Stimulated activated naive CD8-positive, alpha-beta T cell treated with anti-CD3 and anti-CD28 coated beads, Interleukin-15, Interleukin-2, amounts not matched to agents 100 U/mL and 50 U/mL, for 24 hours (primary cell): Measurements from ENCODE around the gene SPATA32.
A peak's percentile ranks its signal among the peaks of the same experiment; 100 is the strongest.

Experiments used
- ATAC-seq: fragments of 150-1000 bp; cut with Tn5 transposase; one replicate; pipeline ENCODE4 v1.10.0; 2021
- DNase-seq: peaks from one replicate; pipeline ENCODE4 v3.0.0; 2021

The SPATA32 gene

GRCh38 chr17:45293413-45294211 lies 31.7 kb upstream of the SPATA32 start:
- DNase-seq (no peak), ATAC-seq (peak; percentile 65)

GRCh38 chr17:45292696-45293412 lies 31.0 kb upstream of the SPATA32 start:
- ATAC-seq (no peak), DNase-seq (no peak)

GRCh38 chr17:45291171-45291805 lies 29.4 kb upstream of the SPATA32 start:
- DNase-seq (no peak), ATAC-seq (no peak)

- ATAC-seq, result no peak
- no peak for DNase-seq
Measured at GRCh38 chr17:45290269-45290765, 28.4 kb upstream of the SPATA32 start.

- DNase-seq, result no peak
- ATAC-seq, result no peak
Measured at GRCh38 chr17:45289301-45290268, 27.7 kb upstream of the SPATA32 start.

- ATAC-seq, result no peak
- DNase-seq, result no peak
Measured at GRCh38 chr17:45288825-45289224, 26.9 kb upstream of the SPATA32 start.

GRCh38 chr17:45287526-45288500 lies 25.9 kb upstream of the SPATA32 start:
- ATAC-seq (no peak), DNase-seq (no peak)

- DNase-seq (no peak), ATAC-seq (no peak)
Measured at GRCh38 chr17:45286286-45286685, 24.4 kb upstream of the SPATA32 start.

- DNase-seq, result peak; percentile 49
Measured at GRCh38 chr17:45284176-45285140, 22.6 kb upstream of the SPATA32 start.

GRCh38 chr17:45283711-45284110 lies 21.8 kb upstream of the SPATA32 start:
- no peak for ATAC-seq
- DNase-seq, result no peak

More at GRCh38 chr17:45284176-45285140, 22.6 kb upstream of the SPATA32 start:
- ATAC-seq, result peak; percentile 48

- ATAC-seq (peak; percentile 52), DNase-seq (no peak)
Measured at GRCh38 chr17:45282683-45283644, 21.1 kb upstream of the SPATA32 start.

- ATAC-seq (no peak), DNase-seq (no peak)
Measured at GRCh38 chr17:45279898-45280297, 18.0 kb upstream of the SPATA32 start.

GRCh38 chr17:45277992-45278391 lies 16.1 kb upstream of the SPATA32 start:
- ATAC-seq (no peak), DNase-seq (no peak)

GRCh38 chr17:45277216-45277849 lies 15.4 kb upstream of the SPATA32 start:
- peak; percentile 87 for ATAC-seq
- DNase-seq, result peak; percentile 91

GRCh38 chr17:45276031-45276430 lies 14.1 kb upstream of the SPATA32 start:
- DNase-seq, result no peak
- no peak for ATAC-seq

GRCh38 chr17:45274033-45274432 lies 12.1 kb upstream of the SPATA32 start:
- no peak for ATAC-seq

GRCh38 chr17:45273551-45273957 lies 11.7 kb upstream of the SPATA32 start:
- DNase-seq, result no peak
- ATAC-seq, result no peak

More at GRCh38 chr17:45274033-45274432, 12.1 kb upstream of the SPATA32 start:
- no peak for DNase-seq
